DND-41 (cell line): ENCODE results near the gene CSRP1.

ENCODE experiments used
- CTCF ChIP-seq: IDR thresholded peaks from 2 replicates; pipeline ENCODE4 v1.5.1; 2012; ENCODE audit warnings: borderline replicate concordance, low read length, moderate library complexity, mild to moderate bottlenecking; ENCODE audit not compliant: poor library complexity, severe bottlenecking; ENCODE audit errors: extremely low read depth
- EZH2 ChIP-seq: IDR thresholded peaks from 3 replicates; pipeline ENCODE4 v1.6.1; 2012; ENCODE audit warnings: borderline replicate concordance, low read depth, mild to moderate bottlenecking, moderate library complexity, low read length, inconsistent platforms; ENCODE audit not compliant: severe bottlenecking

- no peak for TF ChIP-seq CTCF
- no peak for TF ChIP-seq EZH2
Observed at GRCh38 chr1:201476670-201477344, 30.1 kb downstream of the CSRP1 start.
